ENCODE results near the gene ANXA10.

The ANXA10 gene

GRCh38 chr4:168118116-168118655 is 25.8 kb downstream of the ANXA10 start:
- 100% methylated on average over 1 of the region's 1 CpG; no CpG with 5 or more reads in 1 of the 2 experiments for WGBS, 2 experiments (ENCODE audit: insufficient coverage in 2 of 2)
- Histone ChIP-seq H3K36me3 (ENCODE audit: control insufficient read depth, insufficient read depth, low read length) (no peaks in the 10 kb centered on the region), H3K9me3 (ENCODE audit: control insufficient read depth, low read length) (no peaks in the 10 kb centered on the region), H3K4me1 (ENCODE audit: control insufficient read depth, insufficient read depth, low read length, poor library complexity, severe bottlenecking) (no peaks in the 10 kb centered on the region), H3K27ac (ENCODE audit: low read depth, low read length, severe bottlenecking) (no peak overlapping the region), H3K4me3 (ENCODE audit: extremely low read depth, insufficient read depth, low read length, poor library complexity, severe bottlenecking) (no peak overlapping the region)

- WGBS, 2 experiments (ENCODE audit: insufficient coverage in 2 of 2): 100% methylated on average over 1 of the region's 1 CpG; no CpG with 5 or more reads in 1 of the 2 experiments
- H3K36me3 ChIP-seq (ENCODE audit: control insufficient read depth, insufficient read depth, low read length): no peaks in the 10 kb centered on the region
- no peaks in the 10 kb centered on the region for H3K4me1 ChIP-seq (ENCODE audit: control insufficient read depth, insufficient read depth, low read length, poor library complexity, severe bottlenecking)
- H3K4me3 ChIP-seq (ENCODE audit: extremely low read depth, insufficient read depth, low read length, poor library complexity, severe bottlenecking): no peak overlapping the region
- H3K27ac ChIP-seq (ENCODE audit: low read depth, low read length, severe bottlenecking): no peak overlapping the region
- H3K9me3 ChIP-seq (ENCODE audit: control insufficient read depth, low read length): no peaks in the 10 kb centered on the region
Measured at GRCh38 chr4:168119100-168119499, 26.8 kb downstream of the ANXA10 start.

GRCh38 chr4:168119890-168120289 is 27.6 kb downstream of the ANXA10 start:
- Histone ChIP-seq H3K4me3 (ENCODE audit: extremely low read depth, insufficient read depth, low read length, poor library complexity, severe bottlenecking) (no peak overlapping the region), H3K36me3 (ENCODE audit: control insufficient read depth, insufficient read depth, low read length) (no peaks in the 10 kb centered on the region), H3K9me3 (ENCODE audit: control insufficient read depth, low read length) (no peaks in the 10 kb centered on the region), H3K4me1 (ENCODE audit: control insufficient read depth, insufficient read depth, low read length, poor library complexity, severe bottlenecking) (no peaks in the 10 kb centered on the region), H3K27ac (ENCODE audit: low read depth, low read length, severe bottlenecking) (no peak overlapping the region)
- no CpG with 5 or more reads among the region's 3 CpGs for WGBS, 2 experiments (ENCODE audit: insufficient coverage in 2 of 2)

GRCh38 chr4:168120811-168121210 is 28.5 kb downstream of the ANXA10 start:
- no peaks in the 10 kb centered on the region for H3K9me3 ChIP-seq (ENCODE audit: control insufficient read depth, low read length)
- H3K27ac ChIP-seq (ENCODE audit: low read depth, low read length, severe bottlenecking): no peak overlapping the region
- H3K36me3 ChIP-seq (ENCODE audit: control insufficient read depth, insufficient read depth, low read length): no peaks in the 10 kb centered on the region
- no CpG with 5 or more reads among the region's 1 CpG for WGBS, 2 experiments (ENCODE audit: insufficient coverage in 2 of 2)
- H3K4me3 ChIP-seq (ENCODE audit: extremely low read depth, insufficient read depth, low read length, poor library complexity, severe bottlenecking): no peak overlapping the region
- no peaks in the 10 kb centered on the region for H3K4me1 ChIP-seq (ENCODE audit: control insufficient read depth, insufficient read depth, low read length, poor library complexity, severe bottlenecking)

GRCh38 chr4:168124008-168124641 is 31.8 kb downstream of the ANXA10 start:
- Histone ChIP-seq H3K36me3 (ENCODE audit: control insufficient read depth, insufficient read depth, low read length) (no peaks in the 10 kb centered on the region), H3K27ac (ENCODE audit: low read depth, low read length, severe bottlenecking) (no peak overlapping the region), H3K9me3 (ENCODE audit: control insufficient read depth, low read length) (no peaks in the 10 kb centered on the region), H3K4me1 (ENCODE audit: control insufficient read depth, insufficient read depth, low read length, poor library complexity, severe bottlenecking) (no peaks in the 10 kb centered on the region), H3K4me3 (ENCODE audit: extremely low read depth, insufficient read depth, low read length, poor library complexity, severe bottlenecking) (no peak overlapping the region)
- WGBS, 2 experiments (ENCODE audit: insufficient coverage in 2 of 2): 85 to 96% methylated on average over 5 of the region's 5 CpGs

- H3K9me3 ChIP-seq (ENCODE audit: control insufficient read depth, low read length): no peaks in the 10 kb centered on the region
- H3K4me1 ChIP-seq (ENCODE audit: control insufficient read depth, insufficient read depth, low read length, poor library complexity, severe bottlenecking): no peaks in the 10 kb centered on the region
- WGBS, 2 experiments (ENCODE audit: insufficient coverage in 2 of 2): no CpG with 5 or more reads among the region's 2 CpGs
- no peak overlapping the region for H3K27ac ChIP-seq (ENCODE audit: low read depth, low read length, severe bottlenecking)
- H3K4me3 ChIP-seq (ENCODE audit: extremely low read depth, insufficient read depth, low read length, poor library complexity, severe bottlenecking): no peak overlapping the region
- H3K36me3 ChIP-seq (ENCODE audit: control insufficient read depth, insufficient read depth, low read length): no peaks in the 10 kb centered on the region
Measured at GRCh38 chr4:168126952-168127351, 34.6 kb downstream of the ANXA10 start.

- no peaks in the 10 kb centered on the region for H3K36me3 ChIP-seq (ENCODE audit: control insufficient read depth, insufficient read depth, low read length)
Measured at GRCh38 chr4:168128601-168129000, 36.3 kb downstream of the ANXA10 start.

GRCh38 chr4:168129046-168129772 is 36.9 kb downstream of the ANXA10 start:
- WGBS, 2 experiments (ENCODE audit: insufficient coverage in 2 of 2): 94% methylated on average over 2 of the region's 6 CpGs; no CpG with 5 or more reads in 1 of the 2 experiments
- H3K4me1 ChIP-seq (ENCODE audit: control insufficient read depth, insufficient read depth, low read length, poor library complexity, severe bottlenecking): no peaks in the 10 kb centered on the region
- H3K4me3 ChIP-seq (ENCODE audit: extremely low read depth, insufficient read depth, low read length, poor library complexity, severe bottlenecking): no peak overlapping the region
- no peaks in the 10 kb centered on the region for H3K36me3 ChIP-seq (ENCODE audit: control insufficient read depth, insufficient read depth, low read length)
- no peaks in the 10 kb centered on the region for H3K9me3 ChIP-seq (ENCODE audit: control insufficient read depth, low read length)
- no peak overlapping the region for H3K27ac ChIP-seq (ENCODE audit: low read depth, low read length, severe bottlenecking)

More at GRCh38 chr4:168128601-168129000, 36.3 kb downstream of the ANXA10 start:
- H3K4me3 ChIP-seq (ENCODE audit: extremely low read depth, insufficient read depth, low read length, poor library complexity, severe bottlenecking): no peak overlapping the region
- no peak overlapping the region for H3K27ac ChIP-seq (ENCODE audit: low read depth, low read length, severe bottlenecking)
- H3K9me3 ChIP-seq (ENCODE audit: control insufficient read depth, low read length): no peaks in the 10 kb centered on the region
- no peaks in the 10 kb centered on the region for H3K4me1 ChIP-seq (ENCODE audit: control insufficient read depth, insufficient read depth, low read length, poor library complexity, severe bottlenecking)

- Histone ChIP-seq H3K4me1 (ENCODE audit: control insufficient read depth, insufficient read depth, low read length, poor library complexity, severe bottlenecking) (no peaks in the 10 kb centered on the region), H3K27ac (ENCODE audit: low read depth, low read length, severe bottlenecking) (no peak overlapping the region), H3K9me3 (ENCODE audit: control insufficient read depth, low read length) (no peaks in the 10 kb centered on the region), H3K36me3 (ENCODE audit: control insufficient read depth, insufficient read depth, low read length) (no peaks in the 10 kb centered on the region), H3K4me3 (ENCODE audit: extremely low read depth, insufficient read depth, low read length, poor library complexity, severe bottlenecking) (no peak overlapping the region)
- WGBS, 2 experiments (ENCODE audit: insufficient coverage in 2 of 2): no CpG with 5 or more reads among the region's 2 CpGs
Measured at GRCh38 chr4:168129802-168130201, 37.5 kb downstream of the ANXA10 start.

- Histone ChIP-seq H3K4me3 (ENCODE audit: extremely low read depth, insufficient read depth, low read length, poor library complexity, severe bottlenecking) (no peak overlapping the region), H3K9me3 (ENCODE audit: control insufficient read depth, low read length) (no peaks in the 10 kb centered on the region), H3K36me3 (ENCODE audit: control insufficient read depth, insufficient read depth, low read length) (no peaks in the 10 kb centered on the region), H3K27ac (ENCODE audit: low read depth, low read length, severe bottlenecking) (no peak overlapping the region), H3K4me1 (ENCODE audit: control insufficient read depth, insufficient read depth, low read length, poor library complexity, severe bottlenecking) (no peaks in the 10 kb centered on the region)
Measured at GRCh38 chr4:168131196-168131595, 38.9 kb downstream of the ANXA10 start.

GRCh38 chr4:168134651-168135050 is 42.3 kb downstream of the ANXA10 start:
- Histone ChIP-seq H3K27ac (ENCODE audit: low read depth, low read length, severe bottlenecking) (no peak overlapping the region), H3K4me1 (ENCODE audit: control insufficient read depth, insufficient read depth, low read length, poor library complexity, severe bottlenecking) (no peaks in the 10 kb centered on the region), H3K36me3 (ENCODE audit: control insufficient read depth, insufficient read depth, low read length) (no peaks in the 10 kb centered on the region), H3K9me3 (ENCODE audit: control insufficient read depth, low read length) (no peaks in the 10 kb centered on the region), H3K4me3 (ENCODE audit: extremely low read depth, insufficient read depth, low read length, poor library complexity, severe bottlenecking) (no peak overlapping the region)
